Jurkat, Clone E6-1 (cell line): Measurements from ENCODE around the gene ARHGAP36. TPM values are rescaled to one million over a fixed set of nuclear protein-coding genes. Genes with fewer than 3 reads are reported as not detected.

Experiments
- DNase-seq: peaks from one replicate; pipeline ENCODE4 v3.0.0-alpha.2; 2011; ENCODE audit warnings: low read depth, low spot score
- H3K4me3 ChIP-seq: 2 replicates; pipeline ENCODE4 v1.5.1; 2011; ENCODE audit warnings: mild to moderate bottlenecking, low read length, control low read depth, moderate library complexity
- polyA plus RNA-seq: library from polyadenylated mRNA; unstranded; fragments of >200 nt; gene quantifications from one replicate; pipeline ENCODE4 v1.2.1, GENCODE V29; 2012; ENCODE audit warnings: missing spikeins; ENCODE audit not compliant: insufficient read length, insufficient read depth

ARHGAP36 gene, protein sequence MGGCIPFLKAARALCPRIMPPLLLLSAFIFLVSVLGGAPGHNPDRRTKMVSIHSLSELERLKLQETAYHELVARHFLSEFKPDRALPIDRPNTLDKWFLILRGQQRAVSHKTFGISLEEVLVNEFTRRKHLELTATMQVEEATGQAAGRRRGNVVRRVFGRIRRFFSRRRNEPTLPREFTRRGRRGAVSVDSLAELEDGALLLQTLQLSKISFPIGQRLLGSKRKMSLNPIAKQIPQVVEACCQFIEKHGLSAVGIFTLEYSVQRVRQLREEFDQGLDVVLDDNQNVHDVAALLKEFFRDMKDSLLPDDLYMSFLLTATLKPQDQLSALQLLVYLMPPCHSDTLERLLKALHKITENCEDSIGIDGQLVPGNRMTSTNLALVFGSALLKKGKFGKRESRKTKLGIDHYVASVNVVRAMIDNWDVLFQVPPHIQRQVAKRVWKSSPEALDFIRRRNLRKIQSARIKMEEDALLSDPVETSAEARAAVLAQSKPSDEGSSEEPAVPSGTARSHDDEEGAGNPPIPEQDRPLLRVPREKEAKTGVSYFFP
- polyA plus RNA-seq: not detected

DNA sequence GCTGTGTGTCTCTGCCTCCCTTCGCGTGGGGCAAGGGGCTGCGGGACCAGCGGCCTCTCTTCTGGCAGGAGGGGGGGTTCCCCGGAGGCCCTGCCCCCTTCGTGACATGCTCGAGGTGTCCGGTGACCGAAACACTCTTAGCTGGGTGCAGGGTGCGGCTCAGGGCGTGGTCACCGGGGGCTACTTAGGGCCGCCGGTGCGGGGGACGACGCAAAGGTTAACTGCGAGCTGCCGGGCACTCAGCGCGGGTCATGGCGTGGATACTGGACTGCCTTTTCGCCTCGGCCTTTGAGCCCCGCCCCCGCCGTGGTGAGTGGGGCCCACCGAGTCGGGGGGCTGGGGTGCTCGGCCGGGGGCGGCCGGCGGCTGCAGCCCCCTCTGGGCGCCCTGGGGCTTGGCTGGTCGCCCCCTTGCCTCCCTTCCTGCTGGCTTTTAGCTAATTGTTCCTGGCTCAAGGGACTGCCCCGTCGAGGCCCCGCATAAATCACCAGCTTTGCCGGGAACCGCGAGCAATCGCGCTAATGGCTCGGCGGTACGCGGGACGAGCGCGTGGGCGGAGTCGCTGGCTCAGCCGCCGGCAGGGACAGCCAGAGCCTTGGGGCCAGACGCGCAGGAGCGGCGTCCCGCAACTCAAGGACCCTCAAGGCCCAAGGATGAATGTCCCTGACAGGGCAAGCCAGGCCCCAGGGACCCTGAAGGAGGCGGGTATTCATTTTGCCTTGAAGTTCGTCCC lies at the start of gene ARHGAP36:
TSS of gene ARHGAP36 (plus strand) at position 211 of the 733 bp plus-strand sequence. CDS start 23,320 bp downstream, outside the sequence.
- no peak within 1 kb of the TSS for H3K4me3 ChIP-seq
- DNase-seq: no peak

DNA sequence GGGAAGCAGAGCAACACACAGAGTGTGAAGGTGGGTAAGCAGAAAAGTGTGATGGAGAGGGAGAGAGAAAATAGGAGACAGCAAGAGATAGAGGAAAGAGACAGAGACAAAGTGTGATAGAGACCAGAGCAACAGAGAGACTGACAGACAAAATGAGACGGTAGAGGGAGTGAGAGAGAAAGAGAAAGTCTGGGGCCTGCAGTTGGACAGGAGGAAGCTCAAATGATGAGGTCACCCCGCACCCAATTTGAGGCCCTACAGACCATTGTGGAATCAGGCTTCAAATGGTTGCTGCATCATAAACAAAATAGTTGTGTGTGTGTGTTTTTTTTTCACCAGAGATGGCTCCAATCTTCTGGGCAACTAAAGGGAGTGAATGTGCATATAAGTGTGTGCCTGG lies 48.0 kb upstream of the ARHGAP36 start:
- H3K4me3 ChIP-seq: no peak overlapping the region
- no peak for DNase-seq

DNA sequence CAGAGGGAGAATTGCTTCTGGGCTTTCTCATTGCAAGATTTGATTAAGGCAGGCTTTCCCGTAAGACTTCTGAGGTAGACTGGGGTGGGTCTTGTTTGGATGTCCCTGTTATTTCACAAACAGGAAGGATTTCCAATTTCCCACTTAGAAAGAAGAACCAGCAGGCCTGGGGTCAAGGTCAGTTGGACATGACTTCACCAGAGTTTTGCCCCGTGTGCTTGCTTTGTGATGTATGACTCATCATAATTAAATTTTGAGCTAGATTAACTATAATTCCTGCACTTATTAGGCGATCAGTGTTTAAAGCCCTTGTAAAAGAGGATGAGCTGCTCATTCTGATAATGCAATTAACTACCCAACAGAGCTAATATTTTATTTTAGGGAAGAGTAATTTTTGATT lies 32.8 kb upstream of the ARHGAP36 start:
- DNase-seq: no peak
- no peak overlapping the region for H3K4me3 ChIP-seq

DNA sequence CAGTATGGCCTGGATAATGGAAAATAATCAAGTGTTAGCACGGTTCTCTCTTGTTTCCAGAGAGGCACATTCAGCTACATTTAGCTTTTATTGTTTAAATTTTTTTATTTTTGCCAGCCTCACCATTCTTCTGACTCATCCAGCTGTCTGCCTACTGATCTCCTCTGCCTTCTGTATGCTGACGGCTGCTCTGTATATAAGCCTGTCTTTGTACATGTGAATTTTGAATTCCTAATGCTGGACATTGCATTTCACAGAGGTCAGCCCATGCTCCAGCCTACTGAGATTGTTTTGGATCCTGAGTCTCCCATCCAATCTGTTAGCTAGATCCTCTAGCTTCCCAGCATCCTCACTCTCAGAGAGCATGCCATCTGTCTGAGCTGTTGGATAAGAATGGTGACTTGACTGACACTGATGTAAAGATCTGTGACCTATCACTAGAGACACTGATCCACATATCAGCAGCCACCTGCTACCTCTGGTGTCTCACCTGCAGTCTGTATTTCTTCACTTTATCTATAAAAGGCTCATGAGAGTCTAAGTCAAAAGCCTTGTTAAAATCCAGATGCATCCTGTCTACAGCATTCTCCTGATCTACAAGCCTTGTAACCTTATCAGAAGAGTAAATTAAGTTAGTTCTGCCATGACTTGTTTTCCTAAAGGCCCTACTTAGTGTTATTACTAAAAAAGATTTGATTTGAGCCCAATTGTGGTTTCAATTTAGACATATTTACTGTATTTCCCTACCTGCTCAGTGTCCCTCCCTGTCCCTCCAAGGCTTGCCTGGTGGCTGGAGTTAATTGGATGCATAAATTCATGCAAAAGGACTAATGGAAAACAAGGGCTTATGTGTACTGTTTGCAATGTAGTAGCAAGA lies 25.6 kb upstream of the ARHGAP36 start:
- no peak for DNase-seq
- H3K4me3 ChIP-seq: no peak overlapping the region

DNA sequence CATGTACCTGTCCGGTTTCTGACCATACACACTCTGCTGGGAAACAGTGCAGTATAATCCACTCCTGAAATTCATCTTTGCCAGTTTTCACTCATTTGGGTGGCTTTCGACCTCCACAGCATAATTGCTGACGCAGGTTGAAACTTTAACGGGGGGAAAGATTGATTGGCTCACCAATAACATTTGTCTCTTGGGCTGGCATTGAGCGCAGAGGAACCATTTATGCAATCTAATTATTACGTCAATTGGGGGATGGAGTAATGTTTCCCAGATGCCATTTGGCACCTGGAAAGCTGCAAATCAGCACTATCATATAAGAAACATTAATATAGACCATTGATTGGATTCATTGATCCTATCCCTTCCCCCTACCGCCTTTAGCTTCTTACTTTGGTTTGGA lies 24.1 kb upstream of the ARHGAP36 start:
- no peak overlapping the region for H3K4me3 ChIP-seq
- DNase-seq: no peak

DNA sequence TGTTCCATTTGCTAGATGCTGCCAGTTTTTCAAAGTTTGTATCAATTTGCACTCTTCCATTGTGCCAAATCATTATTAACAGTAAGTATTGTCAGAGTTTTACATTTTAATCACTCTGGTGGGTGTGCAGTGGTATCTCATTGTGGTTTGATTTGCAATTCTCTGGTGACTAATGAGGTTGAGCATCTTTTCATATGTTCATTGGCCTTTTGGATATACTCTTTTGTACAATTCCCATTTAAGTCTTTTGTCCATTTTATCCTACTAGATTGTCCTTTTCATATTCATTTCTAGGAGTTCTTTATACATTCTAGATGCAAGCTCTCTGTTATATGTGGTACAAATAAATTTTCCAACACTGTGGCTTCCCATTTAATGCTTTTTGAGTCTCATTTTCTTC lies 17.4 kb upstream of the ARHGAP36 start:
- H3K4me3 ChIP-seq: no peak overlapping the region
- DNase-seq: no peak

DNA sequence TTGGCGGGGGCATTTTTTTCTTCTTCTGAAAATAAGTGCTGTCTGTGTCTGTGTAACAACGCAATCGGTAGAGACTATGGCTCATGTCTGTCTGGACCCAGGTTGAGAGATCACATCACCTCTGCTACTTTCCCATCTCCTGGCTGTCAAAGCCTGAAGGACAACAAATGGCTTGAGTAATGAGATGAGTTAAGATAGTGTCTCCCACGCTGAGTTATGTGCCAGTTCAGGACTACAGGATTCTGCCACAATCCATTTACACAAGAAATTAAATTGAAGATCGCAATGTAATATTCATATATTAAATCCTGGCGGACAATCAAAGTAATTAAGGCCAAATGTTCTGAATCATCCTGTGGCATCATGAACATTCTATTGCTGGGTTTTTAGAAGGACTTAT lies 16.5 kb upstream of the ARHGAP36 start:
- no peak for DNase-seq
- no peak overlapping the region for H3K4me3 ChIP-seq

DNA sequence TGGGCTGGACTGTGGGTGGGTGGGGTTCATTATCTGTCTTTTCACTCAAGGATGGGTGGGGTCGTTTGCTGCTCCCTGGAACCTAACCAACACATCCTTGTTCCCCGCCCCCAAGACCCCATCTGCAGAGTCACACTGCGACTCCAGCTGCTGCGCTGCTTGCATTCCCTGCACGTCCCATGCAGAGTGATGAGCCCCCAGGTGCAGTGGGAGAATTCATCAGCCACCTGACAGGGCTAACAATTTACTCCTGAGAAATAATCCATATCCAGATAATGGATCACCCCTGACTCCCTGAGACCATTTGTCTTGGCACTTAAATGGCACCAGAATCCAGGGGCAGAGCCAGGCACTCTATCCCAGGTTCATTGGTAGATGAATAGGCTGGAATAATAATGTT lies 12.4 kb upstream of the ARHGAP36 start:
- no peak overlapping the region for H3K4me3 ChIP-seq
- no peak for DNase-seq

DNA sequence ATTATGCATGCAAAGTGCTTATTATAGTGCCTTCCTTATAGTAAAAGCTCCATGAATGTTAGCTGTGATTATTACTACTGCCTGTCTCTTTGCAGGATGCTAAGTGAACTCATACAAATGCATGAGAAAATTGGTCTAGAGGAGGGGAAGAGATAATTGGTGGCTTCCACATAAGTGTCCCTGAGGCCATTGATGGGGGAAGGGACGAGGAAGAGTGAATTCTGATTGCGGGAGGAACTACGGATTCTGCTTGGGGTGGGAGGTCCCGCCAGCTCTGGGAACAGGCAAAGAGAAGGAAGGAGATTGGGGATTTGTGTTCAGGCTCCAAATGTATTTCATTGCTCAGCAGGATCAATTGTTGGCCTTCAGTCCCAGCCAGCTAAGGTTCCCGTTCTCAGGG lies 11.6 kb upstream of the ARHGAP36 start:
- DNase-seq: no peak
- H3K4me3 ChIP-seq: no peak overlapping the region

DNA sequence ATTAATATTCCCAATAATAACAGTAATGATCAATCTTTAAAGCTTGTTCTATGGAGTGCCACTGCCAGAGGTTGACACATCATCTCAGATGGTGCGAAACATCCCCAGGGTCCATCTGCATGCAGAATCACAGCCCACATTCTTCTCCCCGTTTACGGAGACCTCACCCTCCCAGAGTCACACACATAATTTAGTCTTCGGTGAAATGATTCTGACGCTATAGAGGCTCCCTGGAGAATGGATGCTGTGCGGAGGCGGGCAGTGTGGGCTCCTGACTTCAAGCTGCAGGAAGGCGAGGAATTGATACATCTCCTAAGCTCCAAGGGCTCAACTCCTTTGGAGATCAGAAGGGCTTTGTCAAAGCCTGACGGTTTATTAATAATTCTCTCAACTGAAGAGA lies 11.0 kb upstream of the ARHGAP36 start:
- H3K4me3 ChIP-seq: no peak overlapping the region
- DNase-seq: no peak

DNA sequence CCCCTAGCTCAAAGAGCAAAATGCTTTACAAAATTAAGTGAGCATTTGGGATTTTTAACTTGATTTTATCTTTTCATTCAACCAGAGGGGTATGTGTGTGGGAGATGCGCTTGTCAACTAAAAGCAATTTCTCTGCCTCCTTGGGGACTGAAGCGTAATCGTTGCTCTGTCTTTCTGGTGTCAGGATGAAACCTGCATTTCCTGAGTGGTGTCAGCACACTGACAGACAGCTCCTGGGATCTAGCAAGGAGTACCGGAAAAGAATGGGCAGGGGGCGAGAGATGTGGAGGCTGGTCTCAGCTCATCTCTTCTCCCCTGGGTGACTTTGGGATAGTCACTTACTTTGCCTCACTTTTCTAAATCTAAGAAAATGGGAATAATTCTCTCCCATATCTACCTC lies 5.1 kb upstream of the ARHGAP36 start:
- no peak overlapping the region for H3K4me3 ChIP-seq
- no peak for DNase-seq

DNA sequence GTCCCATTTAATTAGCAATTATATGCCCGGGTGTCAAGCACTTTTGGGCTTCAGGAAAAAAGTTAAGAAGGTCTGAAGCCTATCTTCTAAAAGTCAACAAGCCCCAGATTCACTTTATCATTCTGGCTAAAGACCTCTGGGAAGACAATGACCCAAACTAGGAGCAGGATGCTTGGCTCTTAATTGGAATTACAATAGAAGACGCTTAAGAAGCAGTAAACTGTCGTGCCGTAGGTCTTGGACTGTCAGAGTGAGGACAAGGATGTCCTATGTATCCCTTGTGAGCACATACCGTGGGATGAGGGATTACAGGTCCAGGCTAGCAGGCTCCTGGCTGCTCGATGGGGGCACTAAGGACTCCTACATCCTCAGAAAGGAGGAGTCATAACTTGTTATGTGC lies 3.2 kb upstream of the ARHGAP36 start:
- no peak overlapping the region for H3K4me3 ChIP-seq
- no peak for DNase-seq

DNA sequence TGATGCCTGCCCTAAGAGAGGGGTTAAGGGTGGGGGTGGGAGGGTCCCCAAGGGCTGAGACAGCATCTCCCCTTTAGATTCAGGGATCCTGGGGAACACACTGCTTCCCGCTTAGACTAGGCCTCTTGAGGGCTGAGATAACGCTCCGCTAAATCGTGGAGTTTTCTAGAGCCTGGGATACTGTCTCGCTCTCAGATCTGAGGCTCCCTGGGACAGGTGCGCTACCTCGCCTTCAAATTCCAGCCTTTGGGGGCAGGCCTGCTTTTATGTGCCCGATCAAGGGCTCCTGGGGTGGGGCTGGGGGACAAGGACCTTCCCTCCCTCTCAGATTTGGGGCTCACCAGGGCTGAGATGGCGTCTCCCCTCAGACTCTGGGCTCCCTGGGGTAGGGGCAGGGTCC lies 440 bp upstream of the ARHGAP36 start:
- DNase-seq: no peak
- H3K4me3 ChIP-seq: no peak overlapping the region

DNA sequence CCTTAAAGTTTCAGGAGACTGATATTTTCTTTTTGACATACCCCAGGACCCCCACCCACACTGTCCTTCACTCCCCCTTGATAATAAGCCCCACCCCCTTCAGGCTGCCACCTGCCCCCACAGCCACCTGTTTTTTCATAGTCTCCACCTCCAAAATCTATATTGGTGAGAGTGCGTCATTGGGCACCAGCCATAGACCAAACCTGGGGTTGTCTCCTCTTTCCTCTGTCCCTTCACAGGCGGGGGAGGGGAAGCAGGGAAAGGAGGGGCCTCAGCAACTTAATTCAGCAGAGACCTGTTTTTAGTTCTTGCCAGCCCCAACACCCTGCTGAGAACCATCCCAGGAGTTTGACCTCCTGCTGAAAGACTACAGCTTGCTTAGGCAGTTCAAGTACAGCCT lies 1.1 kb downstream of the ARHGAP36 start:
- no peak for DNase-seq
- H3K4me3 ChIP-seq: no peak overlapping the region

DNA sequence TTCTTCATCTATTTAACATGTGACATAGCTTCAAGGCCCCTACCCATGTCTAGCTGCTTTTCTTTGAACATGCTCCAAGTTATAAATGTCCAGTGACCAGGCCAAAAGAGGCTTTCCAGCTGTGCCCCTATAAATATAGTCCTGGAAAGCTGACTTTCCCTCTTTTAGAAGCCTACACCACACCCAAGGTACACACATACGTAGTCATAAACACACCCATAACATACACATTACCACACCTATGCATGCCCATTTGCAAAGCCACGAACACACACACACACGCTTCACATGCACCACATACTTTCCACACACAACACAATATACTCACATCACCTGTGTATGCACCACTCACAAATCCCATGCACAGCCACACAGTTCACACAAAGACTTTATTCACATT lies 2.0 kb downstream of the ARHGAP36 start:
- DNase-seq: no peak
- H3K4me3 ChIP-seq: no peak overlapping the region

DNA sequence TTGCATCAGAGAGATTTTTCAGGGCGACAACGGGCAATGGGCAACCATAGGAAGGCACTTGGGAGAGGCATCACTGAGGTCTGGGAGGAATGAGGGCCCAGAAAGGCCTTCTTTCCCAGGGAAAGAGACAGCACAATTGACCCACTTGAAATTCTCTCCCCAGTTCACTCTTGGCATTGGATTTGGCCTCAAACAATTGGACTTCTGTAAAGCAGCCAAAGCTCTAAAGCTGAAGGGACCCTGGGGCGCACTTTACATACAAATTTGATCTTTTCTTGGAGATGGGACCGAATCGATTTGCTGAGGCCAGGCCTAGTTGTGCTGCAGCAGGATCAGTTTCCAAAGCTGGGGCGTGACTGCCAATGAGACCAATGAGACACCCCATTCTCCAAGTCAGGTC lies 3.2 kb downstream of the ARHGAP36 start:
- DNase-seq: no peak
- no peak overlapping the region for H3K4me3 ChIP-seq

DNA sequence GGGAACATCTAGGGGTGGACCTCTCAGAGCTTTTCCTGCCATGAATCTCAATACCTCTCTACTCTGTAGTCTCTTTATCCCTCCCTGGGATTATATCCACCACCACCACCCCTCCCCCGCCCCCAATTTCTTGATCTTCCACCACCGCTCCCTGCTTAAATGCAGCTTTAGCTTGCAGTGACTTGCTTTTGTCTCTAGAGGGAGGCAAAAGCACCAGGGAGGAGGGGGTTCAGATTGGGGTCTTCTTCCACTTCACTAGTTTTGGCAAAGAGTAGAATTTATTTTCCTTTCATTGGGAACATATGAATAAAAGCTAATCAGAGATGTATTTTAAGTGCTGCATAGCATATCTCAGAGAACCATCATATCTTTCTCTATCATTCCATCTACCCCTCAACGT lies 5.5 kb downstream of the ARHGAP36 start:
- no peak for DNase-seq
- no peak overlapping the region for H3K4me3 ChIP-seq

DNA sequence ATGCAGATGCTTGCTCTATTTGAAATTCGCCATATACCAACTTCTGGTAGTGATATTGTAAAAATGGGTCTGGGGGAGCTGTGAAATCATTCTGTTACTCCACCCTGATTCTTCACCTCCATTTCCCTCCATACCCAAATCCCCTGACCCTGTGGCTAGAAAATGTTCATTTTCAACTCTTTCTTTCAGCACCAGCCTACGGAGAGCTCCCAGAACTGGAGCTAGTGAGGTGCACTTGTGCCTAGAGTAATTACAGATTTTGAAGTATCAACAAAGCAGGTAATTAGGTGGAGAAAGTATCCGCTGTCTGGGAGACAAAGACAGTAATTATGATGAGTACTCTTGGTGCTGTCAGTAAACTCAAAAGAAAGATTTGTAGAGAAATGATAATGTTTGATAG lies 8.1 kb downstream of the ARHGAP36 start:
- no peak overlapping the region for H3K4me3 ChIP-seq
- no peak for DNase-seq

DNA sequence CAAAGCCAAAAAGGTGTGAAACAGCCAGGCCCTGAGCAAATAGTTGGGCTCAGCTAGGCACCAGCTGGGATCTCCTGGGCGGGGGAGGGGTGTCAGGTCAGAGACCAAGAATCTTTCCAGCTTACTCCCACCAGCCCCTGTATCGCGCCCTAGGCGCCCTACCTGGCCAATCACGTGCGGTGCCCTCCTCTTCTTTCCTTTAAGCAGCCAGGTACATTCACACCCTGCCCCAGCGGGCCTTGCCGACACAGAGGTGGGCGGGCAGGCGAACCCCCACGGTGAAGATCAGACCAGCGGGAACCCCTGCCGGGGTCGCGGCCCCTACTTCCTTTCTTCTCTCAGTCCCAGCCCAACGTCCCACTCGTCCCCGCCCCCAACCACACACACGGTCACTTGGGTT lies 9.1 kb downstream of the ARHGAP36 start:
- DNase-seq: no peak
- H3K4me3 ChIP-seq: no peak overlapping the region
